Fibroblast of upper back skin (primary cell): Measurements from ENCODE around the gene SCN5A.
"Not testable (repeated sequence)": the region's sequence is repeated elsewhere in the genome, so short reads cannot be mapped to it uniquely, and the experiment has no call there.

Source experiments
- DNase-seq: peaks from one replicate; pipeline ENCODE4 v3.0.0-alpha.2; 2013

The SCN5A gene

DNA sequence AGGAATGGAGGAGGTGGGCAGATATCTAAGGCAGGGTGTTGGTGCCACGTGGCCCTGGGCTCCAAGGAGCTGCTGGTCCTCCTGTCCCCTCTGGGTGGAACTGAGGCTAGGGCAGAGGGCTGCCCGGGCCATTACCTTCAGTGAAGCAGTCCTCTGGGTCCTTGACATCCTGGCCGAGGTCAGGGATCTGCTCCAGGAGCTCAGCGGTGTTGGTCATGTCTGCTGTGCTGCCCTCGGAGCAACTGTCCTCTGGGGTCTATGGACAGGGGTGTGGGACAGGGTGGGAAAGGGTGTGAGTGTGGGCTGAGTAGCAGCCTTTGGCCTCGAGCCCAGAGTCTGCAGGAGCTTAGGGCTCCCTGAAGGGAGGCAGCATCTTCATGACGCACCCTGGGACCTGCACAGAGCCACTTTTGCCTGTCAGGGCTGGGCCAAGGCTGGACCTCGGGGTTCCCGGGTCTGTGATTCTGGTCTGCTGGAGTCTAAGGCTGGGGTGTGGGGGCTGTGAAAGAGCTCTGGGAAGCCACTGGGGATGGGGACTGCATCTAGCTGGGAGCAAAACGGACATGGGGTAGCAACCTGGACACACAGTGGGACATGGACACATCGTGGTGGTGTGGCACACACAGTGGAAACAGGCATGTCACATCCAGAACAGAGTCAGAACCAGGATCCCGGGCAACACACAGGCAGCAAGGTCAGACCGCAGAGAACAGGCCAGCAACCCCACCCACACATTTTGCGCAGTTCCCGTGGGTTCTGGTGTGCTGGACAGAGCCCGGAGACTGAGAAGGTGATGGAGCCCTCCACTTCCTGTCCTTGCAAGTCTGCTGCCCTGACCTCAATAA lies 72.7 kb downstream of the SCN5A start:
- no peak for DNase-seq

DNA sequence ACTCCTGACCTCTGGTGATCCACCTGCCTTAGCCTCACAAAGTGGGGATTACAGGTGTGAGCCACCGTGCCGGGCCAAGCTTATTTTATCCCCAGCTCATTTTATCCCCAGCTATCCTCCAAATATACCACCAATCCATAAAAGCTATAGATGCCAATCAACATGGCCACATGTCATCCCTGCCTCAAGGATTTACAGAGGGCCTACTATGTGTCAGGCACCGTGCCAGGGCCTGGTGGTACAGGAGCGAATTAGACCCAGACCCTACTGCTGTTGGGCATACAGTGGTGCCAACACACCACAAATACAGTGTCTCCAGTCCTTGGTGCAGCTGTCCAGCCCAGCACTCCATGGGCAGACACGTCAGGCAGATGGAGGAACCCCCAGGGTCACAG lies 73.4 kb downstream of the SCN5A start:
- no peak for DNase-seq

DNA sequence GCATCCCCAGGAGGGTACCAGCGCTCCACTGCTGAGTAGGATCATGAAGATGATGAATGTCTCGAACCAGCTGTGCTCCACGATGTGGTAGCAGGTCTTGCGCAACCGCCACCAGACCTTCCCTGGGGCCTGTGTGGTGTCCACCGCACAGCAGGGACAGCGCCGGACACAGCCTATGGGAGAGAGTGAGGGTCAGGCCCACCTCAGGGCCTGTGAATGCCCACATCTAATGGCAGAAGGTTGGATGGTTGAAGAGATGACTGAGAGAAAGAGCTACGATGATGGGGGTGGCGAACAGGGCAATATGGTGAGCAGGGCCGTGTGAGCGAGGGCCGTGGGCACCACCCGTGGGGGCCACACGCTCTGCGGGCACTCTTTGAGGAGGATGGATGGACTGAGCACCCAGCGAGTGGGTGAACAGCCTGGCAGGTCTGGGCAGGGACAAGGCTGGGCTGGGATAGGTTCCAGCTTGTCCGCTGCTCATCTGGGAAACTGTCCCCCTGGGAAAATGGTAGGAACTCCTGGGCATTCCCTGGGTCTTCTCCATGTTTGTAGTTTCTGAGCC lies 74.1 kb downstream of the SCN5A start:
- DNase-seq: no peak

DNA sequence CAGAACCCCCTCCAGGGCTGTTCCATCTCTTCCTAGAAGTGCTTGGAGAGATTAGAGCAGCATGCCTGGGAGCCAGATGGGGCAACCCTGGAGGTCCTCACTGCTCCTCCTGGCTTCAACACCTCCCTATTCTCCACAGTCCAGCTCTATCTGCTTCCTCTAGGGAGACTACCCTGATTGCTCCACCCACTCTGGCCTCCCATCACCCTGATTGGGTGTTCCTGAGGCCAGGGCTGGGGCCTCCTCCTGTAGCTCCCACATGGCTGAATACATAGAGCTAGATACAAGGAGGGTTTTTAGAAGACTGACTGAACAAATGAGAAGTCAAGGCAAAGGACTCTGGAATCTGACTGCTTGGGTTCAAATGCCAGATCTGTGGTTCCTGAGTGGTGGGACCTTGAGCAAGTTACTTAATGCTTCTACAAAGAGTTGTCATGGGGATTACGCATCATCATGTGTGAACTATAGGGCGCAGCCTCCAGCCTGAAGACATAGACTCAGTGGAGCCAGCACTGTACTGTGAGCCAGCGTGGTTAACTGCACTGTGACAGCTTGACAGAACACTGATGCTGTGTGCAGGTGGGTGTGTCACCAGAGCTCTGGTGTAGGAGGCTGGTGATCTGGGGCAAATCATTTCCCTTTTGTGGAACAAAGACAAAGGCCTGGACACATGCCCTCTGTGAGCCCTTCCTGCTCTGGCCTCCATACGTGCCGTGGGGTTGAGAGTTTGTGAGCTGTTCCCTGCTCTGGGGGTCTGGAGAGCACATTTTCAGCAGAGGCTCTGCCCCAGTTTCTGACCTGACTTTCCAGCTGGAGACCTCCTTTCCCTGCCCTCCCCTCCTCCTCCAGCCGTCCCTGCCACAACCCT lies 74.8 kb downstream of the SCN5A start:
- DNase-seq: no peak

- DNase-seq: no peak
Observed at GRCh38 chr3:38573556-38573955, 75.9 kb downstream of the SCN5A start.

GRCh38 chr3:38573111-38573510 lies 76.4 kb downstream of the SCN5A start:
- DNase-seq: no peak

GRCh38 chr3:38567498-38567897 lies 82.0 kb downstream of the SCN5A start:
- DNase-seq: no peak

DNA sequence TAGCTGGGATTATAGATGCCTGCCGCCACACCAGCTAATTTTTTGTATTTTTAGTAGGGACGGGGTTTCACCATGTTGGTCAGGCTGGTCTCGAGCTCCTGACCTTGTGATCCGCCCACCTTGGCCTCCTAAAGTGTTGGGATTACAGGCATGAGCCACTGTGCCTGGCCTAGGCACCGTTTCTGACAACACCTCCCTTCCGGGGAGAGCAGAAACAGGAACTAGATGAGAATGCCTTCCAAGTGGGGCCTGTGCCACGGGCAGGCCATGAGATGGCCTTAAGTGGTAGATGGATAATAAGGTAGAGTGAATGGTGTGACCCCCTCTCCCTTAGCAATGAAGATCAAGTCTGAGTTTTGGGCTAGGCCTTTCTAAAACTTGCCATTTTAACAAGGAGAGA lies 82.7 kb downstream of the SCN5A start:
- DNase-seq: not testable (repeated sequence)

- DNase-seq: no peak
Observed at GRCh38 chr3:38566215-38566528, 83.3 kb downstream of the SCN5A start.

- DNase-seq: no peak
Observed at GRCh38 chr3:38565339-38566214, 83.9 kb downstream of the SCN5A start.

DNA sequence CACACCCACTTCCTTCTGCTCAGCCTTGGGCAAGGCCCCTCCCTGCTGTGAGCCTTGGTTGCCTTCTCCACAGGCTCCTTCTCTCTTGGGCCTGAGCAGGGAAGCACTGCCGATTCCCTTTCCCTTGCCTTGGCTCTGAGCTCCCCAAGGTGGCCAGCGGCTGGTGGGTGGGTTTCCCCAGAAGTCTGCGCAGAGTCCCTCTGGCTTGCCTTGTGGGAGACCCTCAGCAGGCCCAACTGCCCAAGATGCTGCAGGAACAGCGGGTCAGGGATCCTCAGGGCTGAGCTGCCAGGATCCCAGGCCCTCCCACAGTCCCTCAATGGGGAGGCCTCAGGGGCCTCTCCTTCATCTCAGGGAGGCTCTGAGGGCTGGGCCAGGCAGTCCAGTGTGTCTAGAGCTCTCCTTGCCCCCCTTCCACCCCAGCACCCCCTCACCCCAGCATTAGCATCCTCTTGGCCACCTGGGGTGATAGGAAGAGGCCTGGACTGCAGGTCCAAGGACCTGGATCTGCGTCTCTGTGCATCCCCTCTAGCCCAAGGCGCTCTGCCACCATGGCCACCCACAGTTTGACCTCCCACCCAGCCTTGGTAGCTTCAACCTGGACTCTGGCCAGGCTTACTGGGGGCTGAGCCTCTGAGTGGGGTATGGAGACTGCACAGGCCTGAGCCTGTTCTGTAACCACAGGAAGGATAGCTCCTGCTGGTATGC lies 84.7 kb downstream of the SCN5A start:
- no peak for DNase-seq

- DNase-seq: no peak
Observed at GRCh38 chr3:38563886-38564270, 85.6 kb downstream of the SCN5A start.

- no peak for DNase-seq
Observed at GRCh38 chr3:38563070-38563885, 86.2 kb downstream of the SCN5A start.

DNA sequence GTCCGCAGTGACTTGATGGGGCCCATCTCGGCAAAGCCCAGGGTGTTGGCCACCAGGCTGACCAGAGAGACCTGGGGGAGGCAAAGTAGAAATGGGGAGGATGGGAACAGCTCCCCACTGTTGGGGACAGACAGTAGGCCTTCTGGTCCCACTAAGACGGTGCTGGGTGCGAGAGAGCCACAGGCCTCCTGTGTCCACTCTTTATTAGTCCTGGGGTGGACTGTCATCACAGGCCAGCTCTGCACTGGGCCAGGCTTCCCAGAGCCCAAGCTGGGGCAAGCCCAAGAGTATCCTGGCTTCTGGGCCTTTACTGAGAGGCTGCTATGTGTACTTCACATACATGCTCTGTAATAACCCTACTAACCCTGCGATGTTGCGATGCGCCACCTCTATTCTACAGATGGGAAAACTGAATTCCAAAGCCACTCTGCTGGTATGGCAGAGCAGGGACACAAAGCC lies 87.0 kb downstream of the SCN5A start:
- DNase-seq: no peak

- no peak for DNase-seq
Observed at GRCh38 chr3:38561746-38562466, 87.6 kb downstream of the SCN5A start.

- DNase-seq: no peak
Observed at GRCh38 chr3:38560996-38561717, 88.3 kb downstream of the SCN5A start.

DNA sequence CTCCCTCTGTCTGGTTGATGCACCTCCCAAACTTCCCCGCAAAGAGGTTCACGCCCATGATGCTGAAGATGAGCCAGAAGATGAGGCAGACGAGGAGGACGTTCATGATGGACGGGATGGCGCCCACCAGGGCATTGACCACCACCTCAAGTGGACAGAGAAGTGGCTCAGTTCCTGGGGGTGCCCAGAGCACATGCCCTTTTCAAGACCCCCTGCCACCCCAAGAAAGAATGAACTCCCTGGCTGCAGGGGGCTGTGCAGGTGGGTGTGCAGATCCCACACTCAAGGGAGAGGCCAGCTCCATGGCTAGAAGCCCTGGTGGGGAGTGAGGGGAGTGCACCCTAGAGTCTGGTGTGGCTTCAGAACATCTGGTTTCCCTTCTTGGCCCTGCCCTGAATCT lies 89.2 kb downstream of the SCN5A start:
- no peak for DNase-seq

- DNase-seq: no peak
Observed at GRCh38 chr3:38558864-38559263, 90.6 kb downstream of the SCN5A start.

DNA sequence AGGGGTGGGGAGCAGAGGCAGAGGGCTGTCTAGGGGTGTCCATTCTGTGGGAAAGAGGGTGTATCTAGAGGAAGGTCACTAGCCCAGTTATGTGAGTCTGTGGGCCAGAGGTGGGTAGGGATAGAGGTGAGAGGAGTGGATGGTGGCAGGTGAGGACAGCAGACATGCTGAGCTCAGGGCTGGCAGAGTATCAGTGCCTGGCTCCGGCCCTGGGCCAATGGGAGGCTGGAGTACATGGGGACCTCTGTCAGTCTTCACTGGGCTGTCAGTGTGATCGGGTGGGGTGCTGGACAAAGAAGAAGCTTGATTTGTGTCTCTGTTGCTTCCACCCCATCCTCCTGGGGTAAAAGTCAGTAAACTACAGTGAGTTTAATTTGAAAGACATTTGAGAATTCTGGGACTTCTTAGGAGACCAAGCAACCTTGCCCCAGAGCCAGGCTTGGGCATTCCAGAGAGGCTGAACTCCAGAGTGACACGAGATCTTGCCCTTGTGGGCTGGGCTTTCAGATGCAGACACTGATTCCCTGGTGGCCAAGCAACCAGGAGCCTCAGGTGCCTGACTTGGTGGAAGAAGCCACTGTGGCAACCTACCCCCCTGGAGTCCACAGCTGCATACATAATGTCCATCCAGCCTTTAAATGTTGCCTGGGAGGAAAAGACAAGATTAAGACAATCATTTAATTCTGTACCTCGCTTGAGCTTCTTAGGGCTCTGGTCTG lies 92.7 kb downstream of the SCN5A start:
- DNase-seq: no peak
